Epithelial cell of prostate (primary cell): ENCODE measurements around the gene CD300LG.
A peak's percentile ranks its signal among the peaks of the same experiment; 100 is the strongest.
"Not testable (repeated sequence)": the region's sequence is repeated elsewhere in the genome, so short reads cannot be mapped to it uniquely, and the experiment has no call there.

ENCODE experiments used
- DNase-seq: peaks from one replicate; pipeline ENCODE4 v3.0.0-alpha.2; 2011; ENCODE audit warnings: low read depth, low spot score
- H3K27ac ChIP-seq: fragments of 450-650 bp; 2 replicates; pipeline ENCODE4 v1.5.1; 2017; ENCODE audit warnings: mild to moderate bottlenecking

CD300LG gene

GRCh38 chr17:43877031-43877430, 30.1 kb downstream of the CD300LG start:
- no peak for DNase-seq
- no peak overlapping the region for H3K27ac ChIP-seq

GRCh38 chr17:43877451-43878155, 30.6 kb downstream of the CD300LG start:
- H3K27ac ChIP-seq: no peak overlapping the region
- no peak for DNase-seq

- DNase-seq: peak; percentile 39
- no peak overlapping the region for H3K27ac ChIP-seq
These were observed 31.5 kb downstream of the CD300LG start for GRCh38 chr17:43878260-43879175.

- no peak for DNase-seq
- H3K27ac ChIP-seq: no peak overlapping the region
These were observed 32.9 kb downstream of the CD300LG start for GRCh38 chr17:43879723-43880419.

GRCh38 chr17:43880420-43880991, 33.5 kb downstream of the CD300LG start:
- H3K27ac ChIP-seq: no peak overlapping the region
- DNase-seq: no peak

- H3K27ac ChIP-seq: no peak overlapping the region
- no peak for DNase-seq
These were observed 34.2 kb downstream of the CD300LG start for GRCh38 chr17:43881181-43881580.

GRCh38 chr17:43881758-43882505, 35.0 kb downstream of the CD300LG start:
- DNase-seq: no peak
- no peak overlapping the region for H3K27ac ChIP-seq

- no peak overlapping the region for H3K27ac ChIP-seq
These were observed 35.9 kb downstream of the CD300LG start for GRCh38 chr17:43882761-43883415.

GRCh38 chr17:43888548-43888947, 41.6 kb downstream of the CD300LG start:
- no peak overlapping the region for H3K27ac ChIP-seq
- DNase-seq: no peak

More at GRCh38 chr17:43882761-43883415, 35.9 kb downstream of the CD300LG start:
- no peak for DNase-seq

GRCh38 chr17:43890240-43890639, 43.3 kb downstream of the CD300LG start:
- DNase-seq: no peak
- H3K27ac ChIP-seq: no peak overlapping the region

- H3K27ac ChIP-seq: no peak overlapping the region
- DNase-seq: no peak
These were observed 45.1 kb downstream of the CD300LG start for GRCh38 chr17:43891851-43892646.

GRCh38 chr17:43892647-43892952, 45.6 kb downstream of the CD300LG start:
- H3K27ac ChIP-seq: no peak overlapping the region
- no peak for DNase-seq

- not testable (repeated sequence) for DNase-seq, H3K27ac ChIP-seq
These were observed 47.5 kb downstream of the CD300LG start for GRCh38 chr17:43894494-43894893.

- no peak overlapping the region for H3K27ac ChIP-seq
- peak; percentile 46 for DNase-seq
These were observed 50.9 kb downstream of the CD300LG start for GRCh38 chr17:43897831-43898230.

- no peak for DNase-seq
- H3K27ac ChIP-seq: no peak overlapping the region
These were observed 51.5 kb downstream of the CD300LG start for GRCh38 chr17:43898446-43898845.

- DNase-seq: no peak
- H3K27ac ChIP-seq: no peak overlapping the region
These were observed 53.3 kb downstream of the CD300LG start for GRCh38 chr17:43900183-43900857.

- no peak overlapping the region for H3K27ac ChIP-seq
- no peak for DNase-seq
These were observed 54.1 kb downstream of the CD300LG start for GRCh38 chr17:43900858-43901754.
